Spinal cord (tissue), 10 donors: ENCODE results near the gene COL23A1. TPM values are rescaled to one million over a fixed set of nuclear protein-coding genes. Genes with fewer than 3 reads are reported as not detected.

Source experiments
- DNase-seq, 6 donors: peaks; one replicate each; pipeline versions ENCODE4 v3.0.0 to v3.0.0-alpha.2; 2013 to 2015; ENCODE audit warnings: low spot score in 6 of 6, low read depth in 4 of 6
- H3K27ac ChIP-seq: one replicate; pipeline ENCODE4 v1.5.1; 2013; ENCODE audit warnings: low read depth, low read length, control low read depth
- H3K27me3 ChIP-seq: one replicate; pipeline ENCODE4 v1.6.1; 2013; ENCODE audit warnings: low read length; ENCODE audit not compliant: control insufficient read depth, insufficient read depth
- H3K36me3 ChIP-seq: one replicate; pipeline ENCODE4 v1.6.1; 2013; ENCODE audit warnings: low read length; ENCODE audit not compliant: control insufficient read depth, insufficient read depth
- H3K4me1 ChIP-seq: one replicate; pipeline ENCODE4 v1.6.1; 2013; ENCODE audit warnings: low read length; ENCODE audit not compliant: control insufficient read depth, insufficient read depth
- H3K4me3 ChIP-seq: one replicate; pipeline ENCODE4 v1.5.1; 2013; ENCODE audit warnings: low read depth, low read length, control low read depth
- H3K9me3 ChIP-seq: one replicate; pipeline ENCODE4 v1.6.1; 2013; ENCODE audit warnings: low read length; ENCODE audit not compliant: control insufficient read depth, insufficient read depth
- WGBS: methylation state at CpG from one replicate; pipeline ENCODE4 v1.1.5; 2013; ENCODE audit warnings: missing lambda C conversion rate; ENCODE audit not compliant: insufficient coverage; 5-methylcytosine and 5-hydroxymethylcytosine counted together
- polyA plus RNA-seq, 2 donors: library from polyadenylated mRNA; unstranded; fragments of 120-200 nt; gene quantifications; one replicate each; pipeline ENCODE4 v1.2.1, GENCODE V29; 2013; ENCODE audit not compliant: insufficient read length in 2 of 2
- total RNA-seq, 2 donors: library from RNA; depleted of rRNA in 1 of 2; stranded (reverse); fragments of 120-200 nt in 1 of 2; fragments of >200 nt in 1 of 2; gene quantifications; one replicate each; pipeline versions ENCODE4 v1.2.3 to v1.2.4, GENCODE V29; 2013 to 2014
- donor health status: healthy.

The COL23A1 gene
- total and polyA plus RNA-seq, 4 donors = 2.8 to 9.7 (median 8.0) TPM

DNA sequence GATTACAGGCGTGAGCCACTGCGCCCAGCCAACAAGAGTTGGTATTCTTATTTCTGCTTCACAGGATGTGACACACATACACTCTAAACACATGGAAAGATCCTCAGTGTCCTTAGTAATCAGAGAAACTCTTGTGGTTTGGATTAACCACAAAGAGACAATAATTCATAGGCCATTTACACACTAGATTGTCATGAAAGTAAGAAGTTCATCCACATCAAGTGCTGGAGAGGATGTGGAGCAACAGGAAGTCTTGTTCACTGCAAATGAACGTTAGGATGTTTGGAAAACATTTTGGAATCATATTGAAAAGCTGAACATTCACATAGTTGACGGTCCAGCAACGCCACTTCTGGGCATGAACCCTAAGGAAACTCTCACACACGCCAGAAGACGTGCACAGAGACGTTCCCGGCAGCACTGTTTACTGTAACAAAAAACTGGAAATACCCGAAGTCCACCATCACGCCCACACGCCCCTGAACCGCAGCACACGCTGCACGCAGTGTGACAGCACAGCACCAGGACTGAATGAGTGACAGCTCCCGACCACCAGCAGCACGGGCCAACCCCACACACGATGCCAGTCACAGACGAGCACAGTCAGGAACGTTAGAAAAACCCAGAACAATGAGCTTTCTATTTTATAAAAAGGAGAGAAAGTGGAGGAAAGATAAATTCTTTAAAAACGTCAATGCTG is 87.6 kb downstream of the COL23A1 start:
- Histone ChIP-seq H3K4me1 (no peaks in the 10 kb centered on the region), H3K27ac (no peak overlapping the region), H3K27me3 (no peaks in the 10 kb centered on the region), H3K9me3 (no peaks in the 10 kb centered on the region), H3K36me3 (no peaks in the 10 kb centered on the region), H3K4me3 (no peak overlapping the region)
- 93% methylated on average over 14 of the region's 21 CpGs for WGBS
- no peak for DNase-seq

DNA sequence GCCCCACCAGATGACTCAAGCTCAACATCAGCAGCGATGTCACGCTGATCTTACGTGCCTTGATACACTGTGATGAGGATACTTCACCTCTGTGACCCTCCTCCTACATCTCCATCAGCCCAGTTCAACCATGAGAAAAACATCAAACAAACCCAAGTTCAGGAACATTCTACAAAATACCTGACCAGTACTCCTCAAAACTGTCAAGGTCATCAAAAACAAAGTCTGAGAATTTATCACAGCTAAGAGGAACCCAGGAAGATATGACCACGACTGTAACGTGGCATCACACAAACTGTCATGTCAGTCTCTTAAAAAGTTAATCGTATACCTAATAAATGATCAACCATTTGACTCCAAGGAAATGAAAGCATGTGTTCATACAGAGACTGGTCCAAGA is 90.8 kb downstream of the COL23A1 start:
- Histone ChIP-seq H3K4me3 (no peak overlapping the region), H3K4me1 (no peaks in the 10 kb centered on the region), H3K9me3 (no peaks in the 10 kb centered on the region), H3K27me3 (no peaks in the 10 kb centered on the region), H3K27ac (no peak overlapping the region), H3K36me3 (no peaks in the 10 kb centered on the region)
- DNase-seq = no peak
- 81% methylated on average over 5 of the region's 6 CpGs for WGBS

- WGBS = 80% methylated on average over 1 of the region's 1 CpG
- Histone ChIP-seq H3K27ac (no peak overlapping the region), H3K36me3 (no peaks in the 10 kb centered on the region), H3K9me3 (no peaks in the 10 kb centered on the region), H3K4me1 (no peaks in the 10 kb centered on the region), H3K27me3 (no peaks in the 10 kb centered on the region), H3K4me3 (no peak overlapping the region)
- DNase-seq = no peak
Observed at GRCh38 chr5:178496642-178497041, 93.6 kb downstream of the COL23A1 start.

GRCh38 chr5:178496214-178496613 is 94.0 kb downstream of the COL23A1 start:
- WGBS = no CpG with 5 or more reads among the region's 5 CpGs
- Histone ChIP-seq H3K36me3 (no peaks in the 10 kb centered on the region), H3K4me1 (no peaks in the 10 kb centered on the region), H3K9me3 (no peaks in the 10 kb centered on the region), H3K27me3 (no peaks in the 10 kb centered on the region), H3K27ac (no peak overlapping the region), H3K4me3 (no peak overlapping the region)
- no peak for DNase-seq

DNA sequence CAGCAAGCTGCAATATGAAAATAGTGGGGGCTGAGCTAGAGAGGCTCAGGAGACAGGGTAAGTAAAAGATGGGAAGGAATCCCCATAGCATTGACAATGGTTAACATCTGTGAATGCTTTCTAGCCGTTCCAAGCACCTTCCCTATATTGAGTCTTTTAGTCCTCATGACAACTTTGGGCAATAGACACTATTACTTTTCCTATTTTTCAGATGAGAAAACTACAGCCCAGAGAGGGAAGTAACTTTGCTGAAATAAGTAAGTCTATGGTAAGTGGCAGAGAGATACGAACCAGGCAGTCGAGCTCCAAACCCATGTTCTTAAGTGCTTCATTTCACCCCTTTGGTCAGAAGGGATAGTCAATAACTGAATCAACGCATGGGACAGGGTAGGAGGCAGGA is 94.5 kb downstream of the COL23A1 start:
- Histone ChIP-seq H3K9me3 (no peaks in the 10 kb centered on the region), H3K4me1 (no peaks in the 10 kb centered on the region), H3K27me3 (no peaks in the 10 kb centered on the region), H3K4me3 (no peak overlapping the region), H3K27ac (no peak overlapping the region), H3K36me3 (no peaks in the 10 kb centered on the region)
- no peak for DNase-seq
- WGBS = 84% methylated on average over 4 of the region's 4 CpGs

DNA sequence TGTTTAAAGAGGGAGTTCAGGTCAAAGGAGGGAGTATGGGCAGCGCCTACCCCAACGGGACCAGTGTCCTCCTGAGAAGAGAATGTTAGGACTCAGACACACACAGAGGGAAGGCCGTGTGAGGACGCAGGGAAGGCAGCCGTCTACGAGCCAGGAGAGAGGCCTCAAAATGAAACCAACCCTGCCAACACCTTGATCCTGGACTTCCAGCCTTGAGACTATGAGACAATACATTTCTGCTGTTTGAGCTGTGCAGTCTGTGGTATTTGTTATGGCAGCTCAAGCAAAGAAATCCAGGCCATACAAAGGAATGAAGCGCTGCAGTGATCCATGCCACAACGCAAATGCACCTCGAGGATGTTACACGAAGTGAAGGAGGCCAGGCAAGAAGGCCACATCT is 97.9 kb downstream of the COL23A1 start:
- Histone ChIP-seq H3K9me3 (peaks cover 2% of the 10 kb centered on the region), H3K4me1 (peaks cover 3% of the 10 kb centered on the region), H3K27ac (no peak overlapping the region), H3K27me3 (no peaks in the 10 kb centered on the region), H3K4me3 (no peak overlapping the region), H3K36me3 (no peaks in the 10 kb centered on the region)
- DNase-seq = no peak
- WGBS = 95% methylated on average over 10 of the region's 10 CpGs

DNA sequence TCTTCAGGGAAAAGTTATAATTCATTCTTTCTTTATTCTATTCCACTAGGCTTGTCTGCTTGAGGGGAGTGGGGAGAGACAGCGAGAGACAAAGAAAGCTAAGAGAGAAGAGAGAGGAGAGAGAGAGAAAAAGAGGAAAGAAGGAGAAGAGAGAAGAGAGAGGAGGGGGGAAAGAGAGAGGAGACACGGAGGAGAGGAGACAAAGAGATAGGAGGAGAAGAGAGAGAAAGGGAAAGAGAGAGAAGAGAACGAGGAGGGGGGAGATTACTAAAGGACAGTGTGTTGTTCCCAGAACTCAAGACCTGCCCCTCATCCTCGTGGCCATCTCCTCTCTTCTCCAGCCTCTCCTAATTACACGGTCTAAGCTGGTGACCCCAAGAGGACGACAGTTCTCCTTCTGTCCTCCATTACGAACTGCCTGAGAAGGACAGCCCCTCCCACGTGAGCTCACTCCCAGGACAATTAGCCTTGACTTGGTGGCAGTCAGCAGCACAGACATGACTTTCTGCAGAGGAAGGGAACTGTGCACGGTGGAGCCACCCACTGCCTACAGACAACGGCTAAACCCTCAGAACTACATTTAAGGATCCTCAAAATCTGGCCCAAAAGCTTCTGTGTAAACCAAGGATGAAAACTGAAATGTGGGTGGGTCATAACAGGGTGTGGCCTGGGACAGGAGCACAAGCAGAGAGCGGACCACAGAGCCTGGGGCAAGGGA is 99.1 kb downstream of the COL23A1 start:
- Histone ChIP-seq H3K27me3 (no peaks in the 10 kb centered on the region), H3K27ac (no peak overlapping the region), H3K4me3 (no peak overlapping the region), H3K4me1 (peaks cover 3% of the 10 kb centered on the region), H3K9me3 (peaks cover 2% of the 10 kb centered on the region), H3K36me3 (no peaks in the 10 kb centered on the region)
- DNase-seq = no peak
- 66% methylated on average over 8 of the region's 11 CpGs for WGBS

DNA sequence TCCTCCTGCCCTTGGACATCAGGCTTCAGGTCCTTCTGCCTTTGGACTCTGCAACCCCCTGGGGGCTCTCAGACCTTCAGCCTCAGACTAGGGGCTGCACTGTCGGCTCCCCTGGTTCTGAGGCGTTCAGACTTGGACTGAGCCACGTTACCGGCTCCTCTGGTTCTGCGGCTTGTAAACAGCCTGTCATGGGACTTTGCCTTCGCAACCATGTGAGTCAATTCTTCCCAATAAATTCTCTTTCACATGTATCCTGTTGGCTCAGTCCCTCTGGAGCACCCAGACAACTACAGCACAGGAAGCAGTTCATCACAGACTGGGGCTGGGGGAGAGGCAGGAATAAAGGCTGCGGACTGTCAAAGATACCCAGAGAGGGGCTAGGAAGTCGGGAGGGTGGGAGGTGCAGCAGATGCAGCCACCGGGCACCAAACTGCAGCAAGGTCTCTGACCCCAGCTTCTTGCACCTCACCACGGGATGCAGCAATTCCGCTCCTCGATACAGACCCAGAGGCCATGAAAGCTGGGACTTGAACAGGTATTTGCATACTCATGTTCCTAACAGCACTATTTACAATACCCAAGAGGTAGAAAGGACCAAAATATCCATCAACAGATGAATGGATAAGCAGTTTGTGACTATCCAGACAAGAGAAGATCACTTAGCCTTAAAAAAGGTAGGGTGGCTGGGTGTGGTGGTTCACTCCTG is 100.8 kb downstream of the COL23A1 start:
- H3K27ac ChIP-seq = no peak overlapping the region
- peaks cover 3% of the 10 kb centered on the region for H3K4me1 ChIP-seq
- peaks cover 2% of the 10 kb centered on the region for H3K9me3 ChIP-seq
- no peak for DNase-seq
- H3K4me3 ChIP-seq = no peak overlapping the region
- H3K36me3 ChIP-seq = no peaks in the 10 kb centered on the region
- whole genome bisulfite sequencing = 95% methylated on average over 11 of the region's 12 CpGs
- H3K27me3 ChIP-seq = no peaks in the 10 kb centered on the region

DNA sequence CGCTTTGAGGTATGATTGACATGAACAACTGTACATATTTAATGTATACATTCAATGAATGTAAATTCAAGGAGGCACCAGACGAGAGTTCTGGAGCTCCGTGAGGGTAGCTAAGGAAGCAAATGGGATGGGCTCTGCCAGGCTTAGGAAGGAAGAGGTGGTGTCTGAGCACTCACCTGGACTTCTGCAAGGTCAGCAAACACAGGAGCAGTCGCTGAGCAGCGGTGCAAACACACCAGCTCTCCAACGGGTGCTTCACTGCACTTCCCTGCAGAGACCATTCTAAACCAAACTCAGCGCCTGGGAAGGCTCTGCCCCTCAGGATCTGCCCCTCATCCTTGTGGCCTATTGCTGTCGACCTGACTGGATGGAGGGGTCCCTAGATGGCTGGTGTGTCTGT is 101.5 kb downstream of the COL23A1 start:
- Histone ChIP-seq H3K4me3 (no peak overlapping the region), H3K27me3 (no peaks in the 10 kb centered on the region), H3K9me3 (peaks cover 2% of the 10 kb centered on the region), H3K27ac (no peak overlapping the region), H3K4me1 (peaks cover 3% of the 10 kb centered on the region), H3K36me3 (no peaks in the 10 kb centered on the region)
- peak in 1 of 6 donors; percentile 17 for DNase-seq
- WGBS = 50% methylated on average over 5 of the region's 8 CpGs
